ENCODE data around the gene YY1AP1.

YY1AP1 gene

GRCh38 chr1:155649676-155650075, 38.9 kb downstream of the YY1AP1 start:
- DNase-seq (ENCODE audit: extremely low read depth, insufficient read length) = no peak
- Histone ChIP-seq H3K36me3 (ENCODE audit: control insufficient read depth, insufficient read depth, low read length) (no peaks in the 10 kb centered on the region), H3K4me3 (replicated peaks; ENCODE audit: low read depth, low read length) (no peak overlapping the region), H3K27me3 (replicated peaks; ENCODE audit: control insufficient read depth, insufficient read depth, low read length) (no peaks in the 10 kb centered on the region)
- TF ChIP-seq CTCF (IDR thresholded peaks at IDR 0.05; ENCODE audit: insufficient read depth, low read length, poor library complexity, severe bottlenecking) = no peak

- no peak overlapping the region for H3K4me3 ChIP-seq (replicated peaks; ENCODE audit: low read depth, low read length)
- TF ChIP-seq CTCF (IDR thresholded peaks at IDR 0.05; ENCODE audit: insufficient read depth, low read length, poor library complexity, severe bottlenecking) = peak; percentile 12
- no peaks in the 10 kb centered on the region for H3K36me3 ChIP-seq (ENCODE audit: control insufficient read depth, insufficient read depth, low read length)
- H3K27me3 ChIP-seq (replicated peaks; ENCODE audit: control insufficient read depth, insufficient read depth, low read length) = no peaks in the 10 kb centered on the region
- no peak for DNase-seq (ENCODE audit: extremely low read depth, insufficient read length)
These were observed 40.1 kb downstream of the YY1AP1 start for GRCh38 chr1:155648207-155649147.

- H3K36me3 ChIP-seq (ENCODE audit: control insufficient read depth, insufficient read depth, low read length) = no peaks in the 10 kb centered on the region
- DNase-seq (ENCODE audit: extremely low read depth, insufficient read length) = no peak
- no peaks in the 10 kb centered on the region for H3K27me3 ChIP-seq (replicated peaks; ENCODE audit: control insufficient read depth, insufficient read depth, low read length)
- TF ChIP-seq CTCF (IDR thresholded peaks at IDR 0.05; ENCODE audit: insufficient read depth, low read length, poor library complexity, severe bottlenecking) = no peak
- no peak overlapping the region for H3K4me3 ChIP-seq (replicated peaks; ENCODE audit: low read depth, low read length)
These were observed 42.3 kb downstream of the YY1AP1 start for GRCh38 chr1:155646307-155646706.

GRCh38 chr1:155645648-155646047, 42.9 kb downstream of the YY1AP1 start:
- no peak for TF ChIP-seq CTCF (IDR thresholded peaks at IDR 0.05; ENCODE audit: insufficient read depth, low read length, poor library complexity, severe bottlenecking)

GRCh38 chr1:155645034-155645598, 43.5 kb downstream of the YY1AP1 start:
- no peak for DNase-seq (ENCODE audit: extremely low read depth, insufficient read length)
- H3K27me3 ChIP-seq (replicated peaks; ENCODE audit: control insufficient read depth, insufficient read depth, low read length) = no peaks in the 10 kb centered on the region

More at GRCh38 chr1:155645648-155646047, 42.9 kb downstream of the YY1AP1 start:
- no peaks in the 10 kb centered on the region for H3K27me3 ChIP-seq (replicated peaks; ENCODE audit: control insufficient read depth, insufficient read depth, low read length)
- H3K36me3 ChIP-seq (ENCODE audit: control insufficient read depth, insufficient read depth, low read length) = no peaks in the 10 kb centered on the region
- H3K4me3 ChIP-seq (replicated peaks; ENCODE audit: low read depth, low read length) = no peak overlapping the region
- DNase-seq (ENCODE audit: extremely low read depth, insufficient read length) = no peak

More at GRCh38 chr1:155645034-155645598, 43.5 kb downstream of the YY1AP1 start:
- no peaks in the 10 kb centered on the region for H3K36me3 ChIP-seq (ENCODE audit: control insufficient read depth, insufficient read depth, low read length)
- no peak overlapping the region for H3K4me3 ChIP-seq (replicated peaks; ENCODE audit: low read depth, low read length)
- no peak for TF ChIP-seq CTCF (IDR thresholded peaks at IDR 0.05; ENCODE audit: insufficient read depth, low read length, poor library complexity, severe bottlenecking)

All from GM06990 (cell line).